Measurements from ENCODE around the gene PITPNM2. TPM values are rescaled to one million over a fixed set of nuclear protein-coding genes. Genes with fewer than 3 reads are reported as not detected.

Gene PITPNM2
- total RNA-seq, 2 donors from 2014 or later: 3.2 to 13.4 TPM

- peaks cover 2% of the 10 kb centered on the region for H3K4me1 Mint-ChIP-seq
- H3K4me3 Mint-ChIP-seq: no peak overlapping the region
- H3K27ac Mint-ChIP-seq: no peak overlapping the region
- 85 to 100% methylated on average over 3 of the region's 3 CpGs for WGBS, 2 experiments (ENCODE audit: insufficient coverage in 1 of 2, insufficient read length in 1 of 2)
- TF ChIP-seq, protein P1, sequence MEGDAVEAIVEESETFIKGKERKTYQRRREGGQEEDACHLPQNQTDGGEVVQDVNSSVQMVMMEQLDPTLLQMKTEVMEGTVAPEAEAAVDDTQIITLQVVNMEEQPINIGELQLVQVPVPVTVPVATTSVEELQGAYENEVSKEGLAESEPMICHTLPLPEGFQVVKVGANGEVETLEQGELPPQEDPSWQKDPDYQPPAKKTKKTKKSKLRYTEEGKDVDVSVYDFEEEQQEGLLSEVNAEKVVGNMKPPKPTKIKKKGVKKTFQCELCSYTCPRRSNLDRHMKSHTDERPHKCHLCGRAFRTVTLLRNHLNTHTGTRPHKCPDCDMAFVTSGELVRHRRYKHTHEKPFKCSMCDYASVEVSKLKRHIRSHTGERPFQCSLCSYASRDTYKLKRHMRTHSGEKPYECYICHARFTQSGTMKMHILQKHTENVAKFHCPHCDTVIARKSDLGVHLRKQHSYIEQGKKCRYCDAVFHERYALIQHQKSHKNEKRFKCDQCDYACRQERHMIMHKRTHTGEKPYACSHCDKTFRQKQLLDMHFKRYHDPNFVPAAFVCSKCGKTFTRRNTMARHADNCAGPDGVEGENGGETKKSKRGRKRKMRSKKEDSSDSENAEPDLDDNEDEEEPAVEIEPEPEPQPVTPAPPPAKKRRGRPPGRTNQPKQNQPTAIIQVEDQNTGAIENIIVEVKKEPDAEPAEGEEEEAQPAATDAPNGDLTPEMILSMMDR (conservative IDR thresholded peaks at IDR 0.05): no peak
- Histone ChIP-seq H3K4me3 (ENCODE audit: low read length) (no peak overlapping the region), H3K9ac (ENCODE audit: extremely low read depth, low read length, poor library complexity, severe bottlenecking) (no peak overlapping the region), H3K27me3 (ENCODE audit: control insufficient read depth, insufficient read depth, low read length, poor library complexity, severe bottlenecking) (no peaks in the 10 kb centered on the region), H3K4me1 (ENCODE audit: control insufficient read depth, insufficient read depth, low read length) (no peaks in the 10 kb centered on the region), H3K36me3 (ENCODE audit: control insufficient read depth, insufficient read depth, low read length) (peaks cover 66% of the 10 kb centered on the region), H3K27ac (ENCODE audit: low read depth, low read length) (no peak overlapping the region), H3K9me3 (ENCODE audit: control insufficient read depth, low read length) (no peaks in the 10 kb centered on the region)
- DNase-seq: no peak
- H3K9me3 Mint-ChIP-seq: no peaks in the 10 kb centered on the region
- no peaks in the 10 kb centered on the region for H3K27me3 Mint-ChIP-seq (ENCODE audit: insufficient read depth)
- peaks cover 46% of the 10 kb centered on the region for H3K36me3 Mint-ChIP-seq (ENCODE audit: low read depth)
Observed at GRCh38 chr12:123164222-123164621, 13.3 kb upstream of the PITPNM2 start.

DNA sequence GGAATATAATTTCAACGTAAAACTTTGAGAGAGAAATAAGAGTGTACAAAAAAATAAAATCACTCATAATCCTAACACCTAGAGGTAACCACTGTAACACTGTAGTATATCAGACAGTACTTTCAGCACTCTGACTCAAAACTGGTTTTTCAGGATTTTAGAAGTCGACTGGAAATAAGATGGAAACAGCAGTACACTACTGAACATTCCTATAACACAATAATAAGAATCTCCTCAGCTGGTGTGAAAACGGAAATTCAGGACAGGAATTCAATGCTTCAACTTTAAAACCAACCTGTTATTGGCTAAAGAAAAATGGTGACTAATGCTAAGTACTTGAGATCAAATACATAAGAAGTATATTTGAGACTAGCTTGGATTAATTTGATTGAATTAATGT lies 12.3 kb upstream of the PITPNM2 start:
- no peak for DNase-seq
- Histone ChIP-seq H3K27me3 (ENCODE audit: control insufficient read depth, insufficient read depth, low read length, poor library complexity, severe bottlenecking) (no peaks in the 10 kb centered on the region), H3K36me3 (ENCODE audit: control insufficient read depth, insufficient read depth, low read length) (peaks cover 66% of the 10 kb centered on the region), H3K9ac (ENCODE audit: extremely low read depth, low read length, poor library complexity, severe bottlenecking) (no peak overlapping the region), H3K9me3 (ENCODE audit: control insufficient read depth, low read length) (no peaks in the 10 kb centered on the region), H3K27ac (ENCODE audit: low read depth, low read length) (no peak overlapping the region), H3K4me3 (ENCODE audit: low read length) (no peak overlapping the region), H3K4me1 (ENCODE audit: control insufficient read depth, insufficient read depth, low read length) (no peaks in the 10 kb centered on the region)
- TF ChIP-seq, protein P1 (conservative IDR thresholded peaks at IDR 0.05): no peak
- WGBS, 2 experiments (ENCODE audit: insufficient coverage in 1 of 2, insufficient read length in 1 of 2): 86 to 97% methylated on average over 1 to 2 of the region's 3 CpGs
- Mint-ChIP-seq H3K4me1 (peaks cover 2% of the 10 kb centered on the region), H3K9me3 (no peaks in the 10 kb centered on the region), H3K27me3 (ENCODE audit: insufficient read depth) (no peaks in the 10 kb centered on the region), H3K4me3 (no peak overlapping the region), H3K36me3 (ENCODE audit: low read depth) (peaks cover 42% of the 10 kb centered on the region), H3K27ac (no peak overlapping the region)

GRCh38 chr12:123160801-123161487 lies 10.1 kb upstream of the PITPNM2 start:
- H3K27ac ChIP-seq (ENCODE audit: low read depth, low read length): no peak overlapping the region
- peaks cover 72% of the 10 kb centered on the region for H3K36me3 ChIP-seq (ENCODE audit: control insufficient read depth, insufficient read depth, low read length)
- Mint-ChIP-seq H3K9me3 (no peaks in the 10 kb centered on the region), H3K27me3 (ENCODE audit: insufficient read depth) (no peaks in the 10 kb centered on the region), H3K36me3 (ENCODE audit: low read depth) (peaks cover 33% of the 10 kb centered on the region), H3K4me3 (no peak overlapping the region), H3K4me1 (no peaks in the 10 kb centered on the region), H3K27ac (no peak overlapping the region)
- H3K4me1 ChIP-seq (ENCODE audit: control insufficient read depth, insufficient read depth, low read length): no peaks in the 10 kb centered on the region
- no peaks in the 10 kb centered on the region for H3K27me3 ChIP-seq (ENCODE audit: control insufficient read depth, insufficient read depth, low read length, poor library complexity, severe bottlenecking)
- no peak overlapping the region for H3K9ac ChIP-seq (ENCODE audit: extremely low read depth, low read length, poor library complexity, severe bottlenecking)
- H3K4me3 ChIP-seq (ENCODE audit: low read length): no peak overlapping the region
- TF ChIP-seq, protein P1 (conservative IDR thresholded peaks at IDR 0.05): no peak
- WGBS, 2 experiments (ENCODE audit: insufficient coverage in 1 of 2, insufficient read length in 1 of 2): 78 to 87% methylated on average over 6 to 10 of the region's 11 CpGs
- no peaks in the 10 kb centered on the region for H3K9me3 ChIP-seq (ENCODE audit: control insufficient read depth, low read length)
- DNase-seq: no peak
